ENCODE measurements around the gene CES3.

CES3 gene

GRCh38 chr16:67013823-67014633, 53.0 kb downstream of the CES3 start:
- peak; percentile 92 for DNase-seq

- no peak for DNase-seq
These were observed 53.7 kb downstream of the CES3 start for GRCh38 chr16:67014634-67015312.

- DNase-seq: no peak
These were observed 54.3 kb downstream of the CES3 start for GRCh38 chr16:67015313-67015731.

- peak; percentile 48 for DNase-seq
These were observed 55.1 kb downstream of the CES3 start for GRCh38 chr16:67016143-67016542.

- DNase-seq: peak; percentile 54
These were observed 55.8 kb downstream of the CES3 start for GRCh38 chr16:67016681-67017420.

- DNase-seq: peak; percentile 48
These were observed 56.3 kb downstream of the CES3 start for GRCh38 chr16:67017421-67017750.

GRCh38 chr16:67017810-67018488, 56.9 kb downstream of the CES3 start:
- peak; percentile 93 for DNase-seq

- DNase-seq: peak; percentile 43
These were observed 58.1 kb downstream of the CES3 start for GRCh38 chr16:67019171-67019570.

GRCh38 chr16:67021321-67021720, 60.3 kb downstream of the CES3 start:
- peak; percentile 30 for DNase-seq

- no peak for DNase-seq
These were observed 61.6 kb downstream of the CES3 start for GRCh38 chr16:67022531-67023214.

- peak; percentile 17 for DNase-seq
These were observed 62.6 kb downstream of the CES3 start for GRCh38 chr16:67023689-67024088.
